CD4-positive, alpha-beta T cell (primary cell): ENCODE results near the gene PASK. TPM values are rescaled to one million over a fixed set of nuclear protein-coding genes. Genes with fewer than 3 reads are reported as not detected.

Source experiments
- ATAC-seq: fragments of 200-7000 bp; cut with Tn5 transposase; one replicate; pipeline ENCODE4 v1.10.0; 2022; ENCODE audit warnings: mild to moderate bottlenecking; ENCODE audit not compliant: poor library complexity
- CTCF ChIA-PET: fragments of 350-600 bp; sonication (Branson Sonifier 250); formaldehyde crosslinking; loops from one replicate; lab custom pipeline; 2021; ENCODE audit warnings: antibody characterized with exemption, inconsistent platforms; lab: Charles Lee
- POLR2A ChIA-PET: fragments of 350-600 bp; sonication (Branson Sonifier 250); formaldehyde crosslinking; loops from one replicate; lab custom pipeline; 2021; ENCODE audit warnings: antibody characterized with exemption, inconsistent platforms; lab: Charles Lee
- DNase-seq, 14 experiments: peaks; one replicate each; pipeline ENCODE4 v3.0.0-alpha.2; 2013 to 2020; ENCODE audit warnings: mixed read lengths in 2 of 14
- H3K27ac ChIP-seq, 2 donors: one replicate each; pipeline versions ENCODE4 v1.5.1 to v1.7.0; 2013; ENCODE audit warnings: low read length in 2 of 2, low read depth in 1 of 2, mild to moderate bottlenecking in 1 of 2
- H3K27me3 ChIP-seq, 2 experiments: 1 replicate in 1 of 2; 2 replicates in 1 of 2; pipeline versions ENCODE4 v1.6.1 to v1.7.0; 2013; ENCODE audit warnings: low read length in 2 of 2, control low read depth in 1 of 2, mild to moderate bottlenecking in 1 of 2, moderate library complexity in 1 of 2; ENCODE audit not compliant: insufficient read depth in 2 of 2, control insufficient read depth in 1 of 2
- H3K36me3 ChIP-seq: one replicate; pipeline ENCODE4 v1.6.1; 2013; ENCODE audit warnings: low read length, control low read depth; ENCODE audit not compliant: insufficient read depth
- H3K4me1 ChIP-seq: one replicate; pipeline ENCODE4 v1.6.1; 2013; ENCODE audit warnings: low read length, control low read depth; ENCODE audit not compliant: insufficient read depth
- H3K4me3 ChIP-seq: one replicate; pipeline ENCODE4 v1.5.1; 2013; ENCODE audit warnings: mild to moderate bottlenecking, low read length, moderate library complexity
- H3K9me3 ChIP-seq, 2 experiments: 1 replicate in 1 of 2; 2 replicates in 1 of 2; pipeline versions ENCODE4 v1.6.1 to v1.7.0; 2013; ENCODE audit warnings: low read length in 2 of 2, mild to moderate bottlenecking in 2 of 2, control low read depth in 1 of 2, moderate library complexity in 1 of 2; ENCODE audit not compliant: control insufficient read depth in 1 of 2, insufficient read depth in 1 of 2
- H3K27ac Mint-ChIP-seq: one replicate; pipeline ENCODE4 v1.8.0; 2020; ENCODE audit warnings: mixed read lengths
- H3K27me3 Mint-ChIP-seq: one replicate; pipeline ENCODE4 v1.8.0; 2021; ENCODE audit warnings: mixed read lengths
- H3K36me3 Mint-ChIP-seq: one replicate; pipeline ENCODE4 v1.8.0; 2021; ENCODE audit warnings: low read depth, mixed read lengths
- H3K4me1 Mint-ChIP-seq: one replicate; pipeline ENCODE4 v1.8.0; 2021; ENCODE audit warnings: low read depth, mixed read lengths
- H3K4me3 Mint-ChIP-seq: one replicate; pipeline ENCODE4 v1.8.0; 2020; ENCODE audit warnings: mild to moderate bottlenecking, mixed read lengths
- H3K9me3 Mint-ChIP-seq: one replicate; pipeline ENCODE4 v1.8.0; 2020; ENCODE audit warnings: mixed read lengths
- intact Hi-C, 2 experiments: fragments of 100-400 bp; cut with DNase I in 1 of 2; cut with micrococcal nuclease in 1 of 2; formaldehyde crosslinking; loops; one replicate each; pipeline versions ENCODE4 v1.15.1 to v1.9.0; 2023 to 2025; cut with DNase I, micrococcal nuclease
- total RNA-seq, 174 experiments: library from RNA in 2 of 174; stranded (reverse) in 2 of 174; gene quantifications; one replicate each; pipeline ENCODE4 v1.2.3 and lab custom pipeline; 2021 to 2026
- TF ChIP-seq, protein P1 (sequence below): fragments of 200-600 bp; IDR thresholded peaks from one replicate; pipeline ENCODE4 v1.8.0; 2022; ENCODE audit warnings: antibody characterized with exemption, mild to moderate bottlenecking

PASK gene
- total RNA-seq, 2 experiments from 2014 or later = 78.0 to 87.9 TPM

DNA sequence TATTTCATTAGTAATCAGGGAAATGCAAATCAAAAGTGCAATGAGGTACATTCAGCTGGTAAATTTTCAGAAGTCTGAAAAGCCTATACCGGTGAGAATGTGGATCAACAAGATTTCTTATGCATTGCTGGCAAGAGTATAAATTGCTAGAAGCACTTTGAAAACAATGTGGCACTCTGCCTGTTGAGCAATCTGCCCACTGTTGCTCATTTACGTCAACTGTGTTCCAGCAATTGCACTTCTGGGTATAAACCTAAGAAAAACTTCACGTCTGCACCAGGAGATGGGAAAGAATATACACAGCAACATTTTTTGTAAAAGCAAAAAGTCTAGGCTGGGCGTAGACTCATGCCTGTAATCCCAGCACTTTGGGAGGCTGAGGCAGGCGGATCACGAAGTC is 88.0 kb downstream of the PASK start:
- no peaks in the 10 kb centered on the region for H3K4me1 Mint-ChIP-seq
- ChIA-PET POLR2A (no interaction called here), CTCF (interaction anchor here (1.9 kb wide), 1 partner anchor 78 kb away, joined by 5 read pairs; no protein-coding TSS in a partner anchor)
- ATAC-seq (no peak), DNase-seq (no peak)
- no peak overlapping the region for H3K27ac ChIP-seq
- no peak overlapping the region for H3K4me3 ChIP-seq
- H3K27me3 Mint-ChIP-seq = no peaks in the 10 kb centered on the region
- TF ChIP-seq, protein P1, sequence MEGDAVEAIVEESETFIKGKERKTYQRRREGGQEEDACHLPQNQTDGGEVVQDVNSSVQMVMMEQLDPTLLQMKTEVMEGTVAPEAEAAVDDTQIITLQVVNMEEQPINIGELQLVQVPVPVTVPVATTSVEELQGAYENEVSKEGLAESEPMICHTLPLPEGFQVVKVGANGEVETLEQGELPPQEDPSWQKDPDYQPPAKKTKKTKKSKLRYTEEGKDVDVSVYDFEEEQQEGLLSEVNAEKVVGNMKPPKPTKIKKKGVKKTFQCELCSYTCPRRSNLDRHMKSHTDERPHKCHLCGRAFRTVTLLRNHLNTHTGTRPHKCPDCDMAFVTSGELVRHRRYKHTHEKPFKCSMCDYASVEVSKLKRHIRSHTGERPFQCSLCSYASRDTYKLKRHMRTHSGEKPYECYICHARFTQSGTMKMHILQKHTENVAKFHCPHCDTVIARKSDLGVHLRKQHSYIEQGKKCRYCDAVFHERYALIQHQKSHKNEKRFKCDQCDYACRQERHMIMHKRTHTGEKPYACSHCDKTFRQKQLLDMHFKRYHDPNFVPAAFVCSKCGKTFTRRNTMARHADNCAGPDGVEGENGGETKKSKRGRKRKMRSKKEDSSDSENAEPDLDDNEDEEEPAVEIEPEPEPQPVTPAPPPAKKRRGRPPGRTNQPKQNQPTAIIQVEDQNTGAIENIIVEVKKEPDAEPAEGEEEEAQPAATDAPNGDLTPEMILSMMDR = no peak
- H3K9me3 ChIP-seq = no peaks in the 10 kb centered on the region
- no peaks in the 10 kb centered on the region for H3K27me3 ChIP-seq
- no peak overlapping the region for H3K4me3 Mint-ChIP-seq
- H3K27ac Mint-ChIP-seq = no peak overlapping the region
- intact Hi-C loops = no loop called here
- H3K4me1 ChIP-seq = peaks cover 15% of the 10 kb centered on the region
- H3K36me3 ChIP-seq = no peaks in the 10 kb centered on the region
- no peaks in the 10 kb centered on the region for H3K9me3 Mint-ChIP-seq
- H3K36me3 Mint-ChIP-seq = no peaks in the 10 kb centered on the region

Other genes with a start within 250 kb of the PASK start
- not detected for gene CROCC2, start 243.1 kb downstream of the PASK start, total RNA-seq
- gene SNED1, start 150.9 kb downstream of the PASK start, total RNA-seq = 10 to 100 TPM; 42.0 to 42.7 TPM
- gene MTERF4, start 47.2 kb downstream of the PASK start, total RNA-seq = 10 to 100 TPM; 84.0 to 87.5 TPM
- gene PPP1R7, start 995 bp upstream of the PASK start, total RNA-seq = 10 to 100 TPM; 36.4 to 38.2 TPM
- under 1 TPM; 0.14 to 0.25 TPM for gene ANO7, start 39.2 kb upstream of the PASK start, total RNA-seq
- 10 to 100 TPM; 82.0 to 97.9 TPM for gene HDLBP, start 166.2 kb upstream of the PASK start, total RNA-seq
- gene SEPTIN2, start 166.5 kb upstream of the PASK start, total RNA-seq = 100 to 1,000 TPM; 189 to 196 TPM
- gene FARP2, start 206.8 kb upstream of the PASK start, total RNA-seq = 10 to 100 TPM; 17.2 to 18.3 TPM